ENCODE data around the gene PPP1R9B.

Gene PPP1R9B

GRCh38 chr17:50113624-50114320 is 36.7 kb downstream of the PPP1R9B start:
- TF ChIP-seq, protein P1, sequence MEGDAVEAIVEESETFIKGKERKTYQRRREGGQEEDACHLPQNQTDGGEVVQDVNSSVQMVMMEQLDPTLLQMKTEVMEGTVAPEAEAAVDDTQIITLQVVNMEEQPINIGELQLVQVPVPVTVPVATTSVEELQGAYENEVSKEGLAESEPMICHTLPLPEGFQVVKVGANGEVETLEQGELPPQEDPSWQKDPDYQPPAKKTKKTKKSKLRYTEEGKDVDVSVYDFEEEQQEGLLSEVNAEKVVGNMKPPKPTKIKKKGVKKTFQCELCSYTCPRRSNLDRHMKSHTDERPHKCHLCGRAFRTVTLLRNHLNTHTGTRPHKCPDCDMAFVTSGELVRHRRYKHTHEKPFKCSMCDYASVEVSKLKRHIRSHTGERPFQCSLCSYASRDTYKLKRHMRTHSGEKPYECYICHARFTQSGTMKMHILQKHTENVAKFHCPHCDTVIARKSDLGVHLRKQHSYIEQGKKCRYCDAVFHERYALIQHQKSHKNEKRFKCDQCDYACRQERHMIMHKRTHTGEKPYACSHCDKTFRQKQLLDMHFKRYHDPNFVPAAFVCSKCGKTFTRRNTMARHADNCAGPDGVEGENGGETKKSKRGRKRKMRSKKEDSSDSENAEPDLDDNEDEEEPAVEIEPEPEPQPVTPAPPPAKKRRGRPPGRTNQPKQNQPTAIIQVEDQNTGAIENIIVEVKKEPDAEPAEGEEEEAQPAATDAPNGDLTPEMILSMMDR (IDR thresholded peaks at IDR 0.05; ENCODE audit: insufficient read depth, low read depth, low read length, missing control alignments) = no peak
- no peak overlapping the region for H3K4me3 ChIP-seq (ENCODE audit: low read length)

GRCh38 chr17:50112694-50113093 is 37.8 kb downstream of the PPP1R9B start:
- H3K4me3 ChIP-seq (ENCODE audit: low read length) = no peak overlapping the region
- TF ChIP-seq, protein P1 (IDR thresholded peaks at IDR 0.05; ENCODE audit: insufficient read depth, low read depth, low read length, missing control alignments) = no peak
- DNase-seq (ENCODE audit: low read depth) = no peak

More at GRCh38 chr17:50113624-50114320, 36.7 kb downstream of the PPP1R9B start:
- DNase-seq (ENCODE audit: low read depth) = no peak

GRCh38 chr17:50111673-50112655 is 38.5 kb downstream of the PPP1R9B start:
- TF ChIP-seq, protein P1 (IDR thresholded peaks at IDR 0.05; ENCODE audit: insufficient read depth, low read depth, low read length, missing control alignments) = no peak
- no peak for DNase-seq (ENCODE audit: low read depth)
- no peak overlapping the region for H3K4me3 ChIP-seq (ENCODE audit: low read length)

GRCh38 chr17:50110591-50111349 is 39.7 kb downstream of the PPP1R9B start:
- H3K4me3 ChIP-seq (ENCODE audit: low read length) = no peak overlapping the region
- DNase-seq (ENCODE audit: low read depth) = no peak
- TF ChIP-seq, protein P1 (IDR thresholded peaks at IDR 0.05; ENCODE audit: insufficient read depth, low read depth, low read length, missing control alignments) = no peak

- DNase-seq (ENCODE audit: low read depth) = no peak
- TF ChIP-seq, protein P1 (IDR thresholded peaks at IDR 0.05; ENCODE audit: insufficient read depth, low read depth, low read length, missing control alignments) = no peak
- H3K4me3 ChIP-seq (ENCODE audit: low read length) = no peak overlapping the region
These were observed 40.7 kb downstream of the PPP1R9B start for GRCh38 chr17:50109785-50110184.

DNA sequence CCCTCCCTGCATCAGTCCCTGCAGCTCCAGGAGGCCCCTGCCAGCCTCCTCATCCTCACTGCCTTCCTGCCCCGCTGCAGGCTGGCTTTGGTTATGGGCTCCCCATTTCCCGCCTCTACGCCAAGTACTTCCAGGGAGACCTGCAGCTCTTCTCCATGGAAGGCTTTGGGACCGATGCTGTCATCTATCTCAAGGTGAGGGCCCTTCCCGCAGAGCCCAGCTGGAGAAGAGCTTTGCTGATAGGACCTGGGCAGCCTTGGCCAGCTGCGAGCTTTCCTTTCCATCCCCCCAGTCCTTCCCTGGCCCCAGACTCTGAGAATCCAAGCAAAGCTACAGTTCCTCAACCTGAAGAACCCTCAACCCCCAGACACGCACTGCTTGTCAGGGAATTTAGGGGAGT is 41.3 kb downstream of the PPP1R9B start:
- H3K4me3 ChIP-seq (ENCODE audit: low read length) = no peak overlapping the region
- TF ChIP-seq, protein P1 (IDR thresholded peaks at IDR 0.05; ENCODE audit: insufficient read depth, low read depth, low read length, missing control alignments) = no peak
- DNase-seq (ENCODE audit: low read depth) = no peak

Data from epithelial cell of esophagus (primary cell).